Measurements from ENCODE around the gene ANKRD53.

DNA sequence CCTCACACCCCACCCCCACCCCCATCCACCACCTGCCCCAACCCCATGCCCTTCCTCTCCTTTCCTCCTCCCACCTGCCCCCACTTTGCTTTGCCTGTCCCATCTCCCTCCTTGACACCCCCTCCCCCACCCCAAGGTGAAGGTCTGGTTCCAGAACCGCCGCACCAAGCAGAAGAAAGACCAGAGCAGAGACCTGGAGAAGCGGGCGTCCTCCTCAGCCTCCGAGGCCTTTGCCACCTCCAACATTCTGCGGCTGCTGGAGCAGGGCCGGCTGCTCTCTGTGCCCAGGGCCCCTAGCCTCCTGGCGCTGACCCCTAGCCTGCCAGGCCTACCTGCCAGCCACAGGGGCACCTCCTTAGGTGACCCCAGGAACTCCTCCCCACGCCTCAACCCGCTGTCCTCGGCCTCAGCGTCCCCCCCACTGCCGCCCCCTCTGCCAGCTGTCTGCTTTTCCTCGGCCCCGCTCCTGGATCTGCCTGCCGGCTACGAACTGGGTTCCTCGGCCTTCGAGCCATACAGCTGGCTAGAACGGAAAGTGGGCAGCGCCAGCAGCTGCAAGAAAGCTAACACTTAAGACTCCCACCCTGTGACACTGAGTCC is 45.7 kb upstream of the ANKRD53 start:
- TF ChIP-seq CTCF (IDR thresholded peaks at IDR 0.05; ENCODE audit: insufficient read depth, low read length, poor library complexity, severe bottlenecking) (no peak), EZH2phosphoT487 (conservative IDR thresholded peaks at IDR 0.05; ENCODE audit: low read length) (no peak)
